HCT116 (cell line): ENCODE results near the gene CHRNA4.

Experiments used
- ATF3 ChIP-seq: IDR thresholded peaks from 2 replicates; pipeline ENCODE4 v1.6.1; 2012
- CEBPB ChIP-seq: IDR thresholded peaks from 2 replicates; pipeline ENCODE4 v1.6.1; 2012; ENCODE audit warnings: low read depth
- POLR2A ChIP-seq: IDR thresholded peaks from 2 replicates; pipeline ENCODE4 v1.7.0; 2011; ENCODE audit warnings: borderline replicate concordance; ENCODE audit not compliant: insufficient read depth, insufficient read length; ENCODE audit errors: extremely low read depth
- POLR2AphosphoS5 ChIP-seq: IDR thresholded peaks from 2 replicates; pipeline ENCODE4 v1.6.1; 2011; ENCODE audit warnings: mild to moderate bottlenecking, low read depth, low read length, moderate library complexity
- RAD21 ChIP-seq: IDR thresholded peaks from 2 replicates; pipeline ENCODE4 v1.6.1; 2012; ENCODE audit warnings: low read depth, mild to moderate bottlenecking
- TCF7L2 ChIP-seq: IDR thresholded peaks from 2 replicates; pipeline ENCODE4 v1.7.0; 2011; ENCODE audit warnings: borderline replicate concordance, inconsistent platforms; ENCODE audit not compliant: insufficient read depth, insufficient read length; ENCODE audit errors: extremely low read depth
- YY1 ChIP-seq: IDR thresholded peaks from 2 replicates; pipeline ENCODE4 v1.6.1; 2011; ENCODE audit warnings: low read length, low read depth, moderate library complexity, mild to moderate bottlenecking; ENCODE audit not compliant: insufficient replicate concordance; ENCODE audit errors: extremely low read depth
- TF ChIP-seq, protein P1 (sequence below), 3 experiments: fragments of 200-600 bp in 1 of 3; sonication (generic) in 1 of 3; IDR thresholded peaks in 2 of 3; conservative IDR thresholded peaks in 1 of 3; 2 replicates each; pipeline ENCODE4 v1.5.1; 2012 to 2017; ENCODE audit warnings: low read depth in 2 of 3, low read length in 2 of 3, antibody characterized with exemption in 1 of 3, borderline replicate concordance in 1 of 3, control low read depth in 1 of 3, mild to moderate bottlenecking in 1 of 3, mixed read lengths in 1 of 3, mixed run types in 1 of 3, moderate library complexity in 1 of 3; ENCODE audit not compliant: insufficient read depth in 1 of 3
- TF ChIP-seq, protein P2 (sequence below): IDR thresholded peaks from 2 replicates; pipeline ENCODE4 v1.6.1; 2012
- TF ChIP-seq, protein P3 (sequence below): IDR thresholded peaks from 2 replicates; pipeline ENCODE4 v1.6.1; 2012; ENCODE audit warnings: low read depth
- TF ChIP-seq, protein P4 (sequence below): IDR thresholded peaks from 2 replicates; pipeline ENCODE4 v1.6.1; 2011; ENCODE audit warnings: mild to moderate bottlenecking, low read length, moderate library complexity; ENCODE audit not compliant: insufficient replicate concordance; ENCODE audit errors: extremely low read depth

GRCh38 chr20:63348828-63349515 lies 12.2 kb downstream of the CHRNA4 start:
- TF ChIP-seq POLR2AphosphoS5 (no peak), YY1 (no peak), CEBPB (no peak), RAD21 (no peak), ATF3 (no peak), TCF7L2 (no peak), POLR2A (no peak)
- TF ChIP-seq, protein P1, sequence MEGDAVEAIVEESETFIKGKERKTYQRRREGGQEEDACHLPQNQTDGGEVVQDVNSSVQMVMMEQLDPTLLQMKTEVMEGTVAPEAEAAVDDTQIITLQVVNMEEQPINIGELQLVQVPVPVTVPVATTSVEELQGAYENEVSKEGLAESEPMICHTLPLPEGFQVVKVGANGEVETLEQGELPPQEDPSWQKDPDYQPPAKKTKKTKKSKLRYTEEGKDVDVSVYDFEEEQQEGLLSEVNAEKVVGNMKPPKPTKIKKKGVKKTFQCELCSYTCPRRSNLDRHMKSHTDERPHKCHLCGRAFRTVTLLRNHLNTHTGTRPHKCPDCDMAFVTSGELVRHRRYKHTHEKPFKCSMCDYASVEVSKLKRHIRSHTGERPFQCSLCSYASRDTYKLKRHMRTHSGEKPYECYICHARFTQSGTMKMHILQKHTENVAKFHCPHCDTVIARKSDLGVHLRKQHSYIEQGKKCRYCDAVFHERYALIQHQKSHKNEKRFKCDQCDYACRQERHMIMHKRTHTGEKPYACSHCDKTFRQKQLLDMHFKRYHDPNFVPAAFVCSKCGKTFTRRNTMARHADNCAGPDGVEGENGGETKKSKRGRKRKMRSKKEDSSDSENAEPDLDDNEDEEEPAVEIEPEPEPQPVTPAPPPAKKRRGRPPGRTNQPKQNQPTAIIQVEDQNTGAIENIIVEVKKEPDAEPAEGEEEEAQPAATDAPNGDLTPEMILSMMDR (IDR thresholded peaks at IDR 0.05 in 2 of 3, conservative IDR thresholded peaks at IDR 0.05 in 1 of 3; ENCODE audit: borderline replicate concordance in 1 of 3, insufficient read depth in 1 of 3, low read depth in 2 of 3, low read length in 2 of 3): no peak
- TF ChIP-seq, protein P2, sequence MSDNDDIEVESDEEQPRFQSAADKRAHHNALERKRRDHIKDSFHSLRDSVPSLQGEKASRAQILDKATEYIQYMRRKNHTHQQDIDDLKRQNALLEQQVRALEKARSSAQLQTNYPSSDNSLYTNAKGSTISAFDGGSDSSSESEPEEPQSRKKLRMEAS: no peak
- TF ChIP-seq, protein P3, sequence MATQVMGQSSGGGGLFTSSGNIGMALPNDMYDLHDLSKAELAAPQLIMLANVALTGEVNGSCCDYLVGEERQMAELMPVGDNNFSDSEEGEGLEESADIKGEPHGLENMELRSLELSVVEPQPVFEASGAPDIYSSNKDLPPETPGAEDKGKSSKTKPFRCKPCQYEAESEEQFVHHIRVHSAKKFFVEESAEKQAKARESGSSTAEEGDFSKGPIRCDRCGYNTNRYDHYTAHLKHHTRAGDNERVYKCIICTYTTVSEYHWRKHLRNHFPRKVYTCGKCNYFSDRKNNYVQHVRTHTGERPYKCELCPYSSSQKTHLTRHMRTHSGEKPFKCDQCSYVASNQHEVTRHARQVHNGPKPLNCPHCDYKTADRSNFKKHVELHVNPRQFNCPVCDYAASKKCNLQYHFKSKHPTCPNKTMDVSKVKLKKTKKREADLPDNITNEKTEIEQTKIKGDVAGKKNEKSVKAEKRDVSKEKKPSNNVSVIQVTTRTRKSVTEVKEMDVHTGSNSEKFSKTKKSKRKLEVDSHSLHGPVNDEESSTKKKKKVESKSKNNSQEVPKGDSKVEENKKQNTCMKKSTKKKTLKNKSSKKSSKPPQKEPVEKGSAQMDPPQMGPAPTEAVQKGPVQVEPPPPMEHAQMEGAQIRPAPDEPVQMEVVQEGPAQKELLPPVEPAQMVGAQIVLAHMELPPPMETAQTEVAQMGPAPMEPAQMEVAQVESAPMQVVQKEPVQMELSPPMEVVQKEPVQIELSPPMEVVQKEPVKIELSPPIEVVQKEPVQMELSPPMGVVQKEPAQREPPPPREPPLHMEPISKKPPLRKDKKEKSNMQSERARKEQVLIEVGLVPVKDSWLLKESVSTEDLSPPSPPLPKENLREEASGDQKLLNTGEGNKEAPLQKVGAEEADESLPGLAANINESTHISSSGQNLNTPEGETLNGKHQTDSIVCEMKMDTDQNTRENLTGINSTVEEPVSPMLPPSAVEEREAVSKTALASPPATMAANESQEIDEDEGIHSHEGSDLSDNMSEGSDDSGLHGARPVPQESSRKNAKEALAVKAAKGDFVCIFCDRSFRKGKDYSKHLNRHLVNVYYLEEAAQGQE: no peak
- TF ChIP-seq, protein P4, sequence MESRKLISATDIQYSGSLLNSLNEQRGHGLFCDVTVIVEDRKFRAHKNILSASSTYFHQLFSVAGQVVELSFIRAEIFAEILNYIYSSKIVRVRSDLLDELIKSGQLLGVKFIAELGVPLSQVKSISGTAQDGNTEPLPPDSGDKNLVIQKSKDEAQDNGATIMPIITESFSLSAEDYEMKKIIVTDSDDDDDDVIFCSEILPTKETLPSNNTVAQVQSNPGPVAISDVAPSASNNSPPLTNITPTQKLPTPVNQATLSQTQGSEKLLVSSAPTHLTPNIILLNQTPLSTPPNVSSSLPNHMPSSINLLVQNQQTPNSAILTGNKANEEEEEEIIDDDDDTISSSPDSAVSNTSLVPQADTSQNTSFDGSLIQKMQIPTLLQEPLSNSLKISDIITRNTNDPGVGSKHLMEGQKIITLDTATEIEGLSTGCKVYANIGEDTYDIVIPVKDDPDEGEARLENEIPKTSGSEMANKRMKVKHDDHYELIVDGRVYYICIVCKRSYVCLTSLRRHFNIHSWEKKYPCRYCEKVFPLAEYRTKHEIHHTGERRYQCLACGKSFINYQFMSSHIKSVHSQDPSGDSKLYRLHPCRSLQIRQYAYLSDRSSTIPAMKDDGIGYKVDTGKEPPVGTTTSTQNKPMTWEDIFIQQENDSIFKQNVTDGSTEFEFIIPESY: no peak
